WTC11 (cell line): ENCODE results near the gene CACNA1E. TPM values are rescaled to one million over a fixed set of nuclear protein-coding genes. Genes with fewer than 3 reads are reported as not detected.

Experiments used
- ATAC-seq: fragments of 200-7000 bp; cut with Tn5 transposase; 2 replicates; pipeline ENCODE4 v1.10.0; 2021; ENCODE audit warnings: mild to moderate bottlenecking, moderate library complexity
- CTCF ChIA-PET: fragments of 300-600 bp; sonication (Branson Sonifier 250); formaldehyde crosslinking; loops from one replicate; lab custom pipeline; 2021; ENCODE audit warnings: antibody characterized with exemption; lab: Charles Lee
- POLR2A ChIA-PET: fragments of 350-600 bp; sonication (Branson Sonifier 250); formaldehyde crosslinking; loops from one replicate; lab custom pipeline; 2021; ENCODE audit warnings: antibody characterized with exemption; lab: Charles Lee
- DNase-seq: peaks from one replicate; pipeline ENCODE4 v3.0.0; 2021; ENCODE audit warnings: low spot score
- H3K27ac Mint-ChIP-seq: 2 replicates; pipeline ENCODE4 v1.8.0; 2021; ENCODE audit warnings: mixed read lengths
- H3K27me3 Mint-ChIP-seq: 2 replicates; pipeline ENCODE4 v1.8.0; 2021; ENCODE audit warnings: low read depth, mild to moderate bottlenecking, moderate library complexity, mixed read lengths
- H3K36me3 Mint-ChIP-seq: 2 replicates; pipeline ENCODE4 v1.8.0; 2021; ENCODE audit warnings: mixed read lengths
- H3K4me1 Mint-ChIP-seq: 2 replicates; pipeline ENCODE4 v1.8.0; 2022; ENCODE audit warnings: mixed read lengths
- H3K4me3 Mint-ChIP-seq: 2 replicates; pipeline ENCODE4 v1.8.0; 2021; ENCODE audit warnings: mild to moderate bottlenecking, moderate library complexity, mixed read lengths
- H3K9me3 Mint-ChIP-seq: 2 replicates; pipeline ENCODE4 v1.8.0; 2021; ENCODE audit warnings: mixed read lengths
- ATF2 ChIP-seq: sonication (generic); formaldehyde crosslinking; IDR thresholded peaks from 2 replicates; pipeline ENCODE4 v1.8.1; 2022; ENCODE audit warnings: low read depth, missing genetic modification reagents, borderline replicate concordance
- ATF3 ChIP-seq: sonication (generic); formaldehyde crosslinking; conservative IDR thresholded peaks from 2 replicates; pipeline ENCODE4 v1.8.1; 2022; ENCODE audit warnings: mild to moderate bottlenecking, missing genetic modification reagents
- E2F1 ChIP-seq: sonication (generic); formaldehyde crosslinking; IDR thresholded peaks from 2 replicates; pipeline ENCODE4 v1.8.0; 2022; ENCODE audit warnings: mild to moderate bottlenecking, missing genetic modification reagents
- ELF4 ChIP-seq: sonication (generic); formaldehyde crosslinking; IDR thresholded peaks from 2 replicates; pipeline ENCODE4 v1.8.1; 2022; ENCODE audit warnings: low read depth, mild to moderate bottlenecking, moderate library complexity, missing genetic modification reagents
- ERG ChIP-seq: fragments of 250-450 bp; sonication (Bioruptor Pico); IDR thresholded peaks from 2 replicates; pipeline ENCODE4 v1.8.0; 2021; ENCODE audit warnings: mild to moderate bottlenecking
- FOXK1 ChIP-seq: sonication (generic); formaldehyde crosslinking; IDR thresholded peaks from 2 replicates; pipeline ENCODE4 v1.8.0; 2022; ENCODE audit warnings: mild to moderate bottlenecking, moderate library complexity, missing genetic modification reagents
- FOXP1 ChIP-seq: sonication (generic); formaldehyde crosslinking; IDR thresholded peaks from 2 replicates; pipeline ENCODE4 v1.8.0; 2022; ENCODE audit warnings: missing genetic modification reagents, mild to moderate bottlenecking, moderate library complexity, borderline replicate concordance
- GABPB1 ChIP-seq: sonication (generic); formaldehyde crosslinking; IDR thresholded peaks from 2 replicates; pipeline ENCODE4 v1.8.1; 2023; ENCODE audit warnings: mild to moderate bottlenecking, missing genetic modification reagents
- GTF2I ChIP-seq: fragments of 250-450 bp; sonication (Bioruptor Pico); conservative IDR thresholded peaks from 2 replicates; pipeline ENCODE4 v1.4.0; 2021; ENCODE audit warnings: mild to moderate bottlenecking
- IRF2 ChIP-seq: sonication (generic); formaldehyde crosslinking; IDR thresholded peaks from 2 replicates; pipeline ENCODE4 v1.8.0; 2022; ENCODE audit warnings: low read depth, missing genetic modification reagents, borderline replicate concordance
- NR3C1 ChIP-seq: sonication (generic); formaldehyde crosslinking; conservative IDR thresholded peaks from 2 replicates; pipeline ENCODE4 v1.8.1; 2023; ENCODE audit warnings: low read depth, mild to moderate bottlenecking, missing genetic modification reagents
- OVOL2 ChIP-seq: fragments of 250-450 bp; sonication (Bioruptor Pico); IDR thresholded peaks from 2 replicates; pipeline ENCODE4 v1.9.0; 2021; ENCODE audit warnings: mild to moderate bottlenecking, borderline replicate concordance
- PRDM15 ChIP-seq: sonication (generic); formaldehyde crosslinking; IDR thresholded peaks from 2 replicates; pipeline ENCODE4 v1.8.0; 2022; ENCODE audit warnings: missing genetic modification reagents
- SMAD4 ChIP-seq: sonication (generic); formaldehyde crosslinking; IDR thresholded peaks from 2 replicates; pipeline ENCODE4 v1.8.0; 2022; ENCODE audit warnings: mild to moderate bottlenecking, missing genetic modification reagents
- TCF7 ChIP-seq: sonication (generic); formaldehyde crosslinking; IDR thresholded peaks from 2 replicates; pipeline ENCODE4 v1.8.0; 2022; ENCODE audit warnings: mild to moderate bottlenecking, low read depth, missing genetic modification reagents, moderate library complexity
- TEAD4 ChIP-seq: sonication (generic); formaldehyde crosslinking; IDR thresholded peaks from 2 replicates; pipeline ENCODE4 v1.8.0; 2022; ENCODE audit warnings: mild to moderate bottlenecking, missing genetic modification reagents
- USF2 ChIP-seq: sonication (generic); formaldehyde crosslinking; IDR thresholded peaks from 2 replicates; pipeline ENCODE4 v1.8.1; 2023; ENCODE audit warnings: mild to moderate bottlenecking, missing genetic modification reagents, moderate library complexity
- ZMAT4 ChIP-seq: fragments of 250-450 bp; sonication (Bioruptor Pico); IDR thresholded peaks from 2 replicates; pipeline ENCODE4 v1.9.0; 2021; ENCODE audit warnings: mild to moderate bottlenecking
- ZNF263 ChIP-seq: sonication (generic); formaldehyde crosslinking; IDR thresholded peaks from 2 replicates; pipeline ENCODE4 v1.8.1; 2022; ENCODE audit warnings: low read depth, mild to moderate bottlenecking, moderate library complexity, missing genetic modification reagents
- ZNF317 ChIP-seq: sonication (generic); formaldehyde crosslinking; IDR thresholded peaks from 2 replicates; pipeline ENCODE4 v1.8.1; 2023; ENCODE audit warnings: low read depth, mild to moderate bottlenecking, moderate library complexity, missing genetic modification reagents, borderline replicate concordance
- ZNF512 ChIP-seq: sonication (generic); formaldehyde crosslinking; IDR thresholded peaks from 2 replicates; pipeline ENCODE4 v1.8.1; 2022; ENCODE audit warnings: missing genetic modification reagents, borderline replicate concordance
- ZSCAN18 ChIP-seq: fragments of 250-450 bp; sonication (Bioruptor Pico); IDR thresholded peaks from 2 replicates; pipeline ENCODE4 v2.1.2; 2022; ENCODE audit warnings: mild to moderate bottlenecking, moderate library complexity
- total RNA-seq: library from RNA; stranded (reverse); gene quantifications from 3 replicates; pipeline ENCODE4 v1.2.3, GENCODE V29; 2021

Gene CACNA1E
- total RNA-seq, 1 experiment from 2014 or later, result 0.63 TPM

GRCh38 chr1:181798191-181798926 is 315.0 kb downstream of the CACNA1E start:
- Mint-ChIP-seq H3K36me3 (no peaks in the 10 kb centered on the region), H3K27ac (no peak overlapping the region), H3K9me3 (0 out of 2 replicates have a peak, but pooled peaks cover 4% of the 10 kb centered on the region), H3K4me3 (no peak overlapping the region), H3K4me1 (no peaks in the 10 kb centered on the region), H3K27me3 (peaks cover 3% of the 10 kb centered on the region)
- ATAC-seq (no peak), DNase-seq (no peak)
- ChIA-PET POLR2A (no interaction called here), CTCF (no interaction called here)
- TF ChIP-seq ZSCAN18 (CRISPR knock-in tag) (no peak), IRF2 (CRISPR knock-in tag) (no peak), ZNF512 (CRISPR knock-in tag) (no peak), PRDM15 (CRISPR knock-in tag) (no peak), TEAD4 (CRISPR knock-in tag) (no peak), USF2 (CRISPR knock-in tag) (no peak), FOXK1 (CRISPR knock-in tag) (no peak)

- CTCF ChIA-PET, result no interaction called here
- H3K36me3 Mint-ChIP-seq, result no peaks in the 10 kb centered on the region
- POLR2A ChIA-PET, result no interaction called here
- peaks cover 3% of the 10 kb centered on the region for H3K27me3 Mint-ChIP-seq
- peaks cover 12% of the 10 kb centered on the region for H3K4me1 Mint-ChIP-seq
- no peaks in the 10 kb centered on the region for H3K9me3 Mint-ChIP-seq
- no peak for DNase-seq
- ATAC-seq, result no peak
- H3K4me3 Mint-ChIP-seq, result no peak overlapping the region
- no peak overlapping the region for H3K27ac Mint-ChIP-seq
- TF ChIP-seq OVOL2 (CRISPR knock-in tag) (no peak), NR3C1 (CRISPR knock-in tag) (no peak), FOXP1 (CRISPR knock-in tag) (no peak), GABPB1 (no peak), SMAD4 (CRISPR knock-in tag) (no peak), ATF2 (CRISPR knock-in tag) (no peak), ZNF263 (no peak), ZNF317 (CRISPR knock-in tag) (no peak), TCF7 (CRISPR knock-in tag) (no peak), ELF4 (no peak), ERG (CRISPR knock-in tag) (no peak), ATF3 (no peak), ZMAT4 (no peak), E2F1 (CRISPR knock-in tag) (no peak), GTF2I (CRISPR knock-in tag) (no peak)
Measured at GRCh38 chr1:181801617-181802016, 318.3 kb downstream of the CACNA1E start.
